A549 (cell line): ENCODE results near the gene TEKT5.

Source experiments
- CEBPB ChIP-seq, 2 experiments: fragments of >200 bp in 1 of 2; sonication (Bioruptor Twin) in 1 of 2; formaldehyde crosslinking in 1 of 2; IDR thresholded peaks; 2 replicates each; pipeline ENCODE4 v1.6.1; 2012 to 2016
- EHF ChIP-seq: fragments of 250-450 bp; sonication (Bioruptor Pico); IDR thresholded peaks from 2 replicates; pipeline ENCODE4 v1.5.0; 2020; ENCODE audit warnings: mild to moderate bottlenecking
- JUN ChIP-seq, 2 experiments: fragments of >200 bp; sonication (Bioruptor Twin); formaldehyde crosslinking; IDR thresholded peaks; 2 replicates in 1 of 2; 3 replicates in 1 of 2; pipeline ENCODE4 v1.6.1; 2016 to 2017
- POLR2A ChIP-seq: IDR thresholded peaks from 2 replicates; pipeline ENCODE4 v1.6.1; 2012; ENCODE audit warnings: mild to moderate bottlenecking, low read length
- ZSCAN20 ChIP-seq: fragments of 250-450 bp; sonication (Bioruptor Pico); IDR thresholded peaks from 2 replicates; pipeline ENCODE4 v1.8.0; 2022; ENCODE audit warnings: mild to moderate bottlenecking, moderate library complexity
- TF ChIP-seq, protein P1 (sequence below): fragments of >200 bp; sonication (Bioruptor Twin); formaldehyde crosslinking; IDR thresholded peaks from 3 replicates; pipeline ENCODE4 v1.5.1; 2016
- TF ChIP-seq, protein P2 (sequence below): IDR thresholded peaks from 2 replicates; pipeline ENCODE4 v1.6.1; 2012

DNA sequence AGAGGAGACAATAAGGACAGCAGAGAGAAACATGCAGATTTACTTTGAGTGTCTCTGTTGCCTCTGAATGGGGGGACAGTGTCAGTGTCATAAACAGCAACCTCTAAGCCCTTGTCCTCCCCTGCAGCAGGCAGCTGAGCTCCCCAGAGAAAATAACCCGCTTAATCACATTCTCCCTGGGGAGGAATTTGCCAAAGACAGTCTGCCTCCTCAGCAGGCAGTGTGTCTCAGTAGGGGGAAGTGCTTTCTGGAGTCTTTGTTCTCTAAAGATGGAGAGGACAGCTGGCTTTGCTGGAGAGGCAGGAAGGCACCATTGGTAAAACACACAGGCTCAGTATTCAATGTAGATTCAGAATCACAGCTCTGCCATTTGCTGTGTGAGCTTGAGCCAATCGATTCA, 16.1 kb downstream of the TEKT5 start:
- TF ChIP-seq, protein P1, sequence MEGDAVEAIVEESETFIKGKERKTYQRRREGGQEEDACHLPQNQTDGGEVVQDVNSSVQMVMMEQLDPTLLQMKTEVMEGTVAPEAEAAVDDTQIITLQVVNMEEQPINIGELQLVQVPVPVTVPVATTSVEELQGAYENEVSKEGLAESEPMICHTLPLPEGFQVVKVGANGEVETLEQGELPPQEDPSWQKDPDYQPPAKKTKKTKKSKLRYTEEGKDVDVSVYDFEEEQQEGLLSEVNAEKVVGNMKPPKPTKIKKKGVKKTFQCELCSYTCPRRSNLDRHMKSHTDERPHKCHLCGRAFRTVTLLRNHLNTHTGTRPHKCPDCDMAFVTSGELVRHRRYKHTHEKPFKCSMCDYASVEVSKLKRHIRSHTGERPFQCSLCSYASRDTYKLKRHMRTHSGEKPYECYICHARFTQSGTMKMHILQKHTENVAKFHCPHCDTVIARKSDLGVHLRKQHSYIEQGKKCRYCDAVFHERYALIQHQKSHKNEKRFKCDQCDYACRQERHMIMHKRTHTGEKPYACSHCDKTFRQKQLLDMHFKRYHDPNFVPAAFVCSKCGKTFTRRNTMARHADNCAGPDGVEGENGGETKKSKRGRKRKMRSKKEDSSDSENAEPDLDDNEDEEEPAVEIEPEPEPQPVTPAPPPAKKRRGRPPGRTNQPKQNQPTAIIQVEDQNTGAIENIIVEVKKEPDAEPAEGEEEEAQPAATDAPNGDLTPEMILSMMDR, result no peak
- TF ChIP-seq CEBPB (IDR thresholded peaks at IDR 0.05) (no peak), EHF (CRISPR knock-in tag) (no peak), POLR2A (no peak), ZSCAN20 (CRISPR knock-in tag) (no peak), JUN (IDR thresholded peaks at IDR 0.05) (no peak)
- TF ChIP-seq, protein P2, sequence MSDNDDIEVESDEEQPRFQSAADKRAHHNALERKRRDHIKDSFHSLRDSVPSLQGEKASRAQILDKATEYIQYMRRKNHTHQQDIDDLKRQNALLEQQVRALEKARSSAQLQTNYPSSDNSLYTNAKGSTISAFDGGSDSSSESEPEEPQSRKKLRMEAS, result no peak
